IMR-90 (cell line): ENCODE data around the gene CPNE4. TPM values are rescaled to one million over a fixed set of nuclear protein-coding genes. Genes with fewer than 3 reads are reported as not detected.

Experiments used
- ATAC-seq: fragments of 200-7000 bp; cut with Tn5 transposase; 2 replicates; pipeline ENCODE4 v1.9.1; 2020; ENCODE audit warnings: low read depth, mild to moderate bottlenecking, moderate library complexity
- BruUV-seq: library from RNA; stranded (reverse); fragments of 400-500 nt; replicated peaks from 2 replicates; lab custom pipeline; 2021; lab: Mats Ljungman, UMichigan
- CTCF ChIA-PET: fragments of 300-600 bp; formaldehyde crosslinking; extraction: SDS; loops from one replicate; lab custom pipeline; 2021; ENCODE audit warnings: antibody characterized with exemption; lab: Yijun Ruan, JAX
- POLR2A ChIA-PET: fragments of 300-600 bp; sonication (Branson Sonifier 250); formaldehyde crosslinking; loops from one replicate; lab custom pipeline; 2022; ENCODE audit warnings: antibody characterized with exemption; ENCODE audit not compliant: unreplicated experiment; lab: Charles Lee
- DNase-seq: peaks from one replicate; pipeline ENCODE4 v3.0.0; 2013
- H2AFZ ChIP-seq: replicated peaks from 2 replicates; pipeline ENCODE3; 2013; ENCODE audit warnings: low read length, mild to moderate bottlenecking; ENCODE audit not compliant: poor library complexity
- H2AK5ac ChIP-seq: 2 replicates; pipeline ENCODE4 v1.6.1; 2013; ENCODE audit warnings: low read depth, low read length, inconsistent platforms
- H2AK9ac ChIP-seq: replicated peaks from 2 replicates; pipeline ENCODE3; 2013; ENCODE audit warnings: mild to moderate bottlenecking, low read depth, low read length, moderate library complexity; ENCODE audit not compliant: poor library complexity
- H2BK120ac ChIP-seq: 2 replicates; pipeline ENCODE4 v1.6.1; 2013; ENCODE audit warnings: low read depth, low read length, inconsistent platforms
- H2BK15ac ChIP-seq: 3 replicates; pipeline ENCODE4 v1.6.1; 2013; ENCODE audit warnings: low read depth, low read length, inconsistent platforms
- H2BK20ac ChIP-seq: 2 replicates; pipeline ENCODE4 v1.6.1; 2013; ENCODE audit warnings: low read depth, mild to moderate bottlenecking, inconsistent platforms, low read length, moderate library complexity
- H2BK5ac ChIP-seq: 2 replicates; pipeline ENCODE4 v1.6.1; 2013; ENCODE audit warnings: mild to moderate bottlenecking, low read depth, low read length, inconsistent platforms; ENCODE audit not compliant: poor library complexity, severe bottlenecking
- H3K14ac ChIP-seq: replicated peaks from 2 replicates; pipeline ENCODE4 v1.6.1; 2013; ENCODE audit warnings: low read depth, low read length, inconsistent platforms
- H3K18ac ChIP-seq: 2 replicates; pipeline ENCODE4 v1.6.1; 2013; ENCODE audit warnings: low read depth, low read length, control low read depth
- H3K23ac ChIP-seq: 2 replicates; pipeline ENCODE4 v1.6.1; 2013; ENCODE audit warnings: low read depth, low read length, inconsistent platforms
- H3K27ac ChIP-seq: 2 replicates; pipeline ENCODE4 v1.5.1; 2013; ENCODE audit warnings: mild to moderate bottlenecking, control low read depth, low read length; ENCODE audit not compliant: insufficient read depth
- H3K27me3 ChIP-seq: 2 replicates; pipeline ENCODE4 v1.6.1; 2013; ENCODE audit warnings: low read length; ENCODE audit not compliant: control insufficient read depth, insufficient read depth
- H3K36me3 ChIP-seq: 2 replicates; pipeline ENCODE4 v1.6.1; 2013; ENCODE audit warnings: low read length, mixed read lengths; ENCODE audit not compliant: control insufficient read depth, insufficient read depth
- H3K4ac ChIP-seq: 2 replicates; pipeline ENCODE4 v1.6.1; 2013; ENCODE audit warnings: low read depth, low read length, inconsistent platforms
- H3K4me1 ChIP-seq: 2 replicates; pipeline ENCODE4 v1.6.1; 2013; ENCODE audit warnings: low read length, mixed read lengths; ENCODE audit not compliant: control insufficient read depth, insufficient read depth
- H3K4me2 ChIP-seq: 2 replicates; pipeline ENCODE4 v1.6.1; 2013; ENCODE audit warnings: low read depth, mild to moderate bottlenecking, control low read depth, low read length, moderate library complexity
- H3K4me3 ChIP-seq: 2 replicates; pipeline ENCODE4 v1.5.1; 2013; ENCODE audit warnings: low read depth, mild to moderate bottlenecking, control low read depth, low read length, moderate library complexity; ENCODE audit not compliant: insufficient read depth
- H3K56ac ChIP-seq: 2 replicates; pipeline ENCODE4 v1.6.1; 2013; ENCODE audit warnings: low read length, inconsistent platforms; ENCODE audit not compliant: insufficient read depth; ENCODE audit errors: extremely low read depth
- H3K79me1 ChIP-seq, 2 experiments: 2 replicates each; pipeline ENCODE4 v1.6.1; 2013; ENCODE audit warnings: low read length in 2 of 2, inconsistent platforms in 1 of 2, low read depth in 1 of 2
- H3K9ac ChIP-seq: 2 replicates; pipeline ENCODE4 v1.6.1; 2013; ENCODE audit warnings: low read depth, low read length, control low read depth
- H3K9me1 ChIP-seq: 2 replicates; pipeline ENCODE4 v1.6.1; 2013; ENCODE audit warnings: low read length, inconsistent platforms; ENCODE audit not compliant: insufficient read depth
- H3K9me3 ChIP-seq: 2 replicates; pipeline ENCODE4 v1.6.1; 2013; ENCODE audit warnings: low read length; ENCODE audit not compliant: control insufficient read depth, insufficient read depth
- H4K20me1 ChIP-seq: 2 replicates; pipeline ENCODE4 v1.6.1; 2013; ENCODE audit warnings: low read length, inconsistent platforms; ENCODE audit not compliant: insufficient read depth
- H4K5ac ChIP-seq: 2 replicates; pipeline ENCODE4 v1.6.1; 2013; ENCODE audit warnings: mild to moderate bottlenecking, low read depth, low read length, control low read depth
- H4K8ac ChIP-seq, 2 experiments: 2 replicates each; pipeline ENCODE4 v1.6.1; 2013; ENCODE audit warnings: low read depth in 2 of 2, low read length in 2 of 2, control low read depth in 1 of 2, inconsistent platforms in 1 of 2
- H4K91ac ChIP-seq: 2 replicates; pipeline ENCODE4 v1.6.1; 2013; ENCODE audit warnings: low read depth, low read length, inconsistent platforms; ENCODE audit not compliant: insufficient read depth
- RFX5 ChIP-seq: IDR thresholded peaks from 2 replicates; pipeline ENCODE4 v1.8.0; 2012; ENCODE audit warnings: low read depth, mild to moderate bottlenecking, low read length, moderate library complexity
- WGBS, 2 experiments: methylation state at CpG; one replicate each; pipeline versions ENCODE4 v1.1.5 to v1.1.7; 2013; ENCODE audit warnings: missing lambda C conversion rate in 2 of 2; ENCODE audit not compliant: insufficient read length in 1 of 2; ENCODE audit errors: extremely low coverage in 2 of 2; 5-methylcytosine and 5-hydroxymethylcytosine counted together
- dilution Hi-C: fragments of 300-500 bp; cut with HindIII; formaldehyde crosslinking; loops from one replicate; pipeline ENCODE4 v1.14.3; 2018; ENCODE audit warnings: low sequenced_read_pairs; ENCODE audit not compliant: unreplicated experiment
- in situ Hi-C: fragments of 300-500 bp; cut with MboI; formaldehyde crosslinking; loops from 3 replicates; pipeline ENCODE4 v1.14.3; 2019; ENCODE audit warnings: low sequenced_read_pairs, inconsistent platforms, mixed read lengths
- intact Hi-C: fragments of 100-400 bp; cut with micrococcal nuclease; formaldehyde crosslinking; loops from 2 replicates; pipeline ENCODE4 v1.10.0; 2022
- polyA plus RNA-seq, 3 experiments: library from polyadenylated mRNA; depleted of rRNA; stranded (reverse); fragments of >200 nt; gene quantifications; 2 replicates each; pipeline ENCODE4 v1.2.3, GENCODE V29; 2012; ENCODE audit warnings: low replicate concordance in 1 of 3
- total RNA-seq: library from RNA; depleted of rRNA; stranded (reverse); fragments of >200 nt; gene quantifications from 2 replicates; pipeline ENCODE4 v1.2.3, GENCODE V29; 2012

The CPNE4 gene
- total and polyA plus RNA-seq, 2 of the 4 experiments (the other 2 are of a cell fraction), result not detected

DNA sequence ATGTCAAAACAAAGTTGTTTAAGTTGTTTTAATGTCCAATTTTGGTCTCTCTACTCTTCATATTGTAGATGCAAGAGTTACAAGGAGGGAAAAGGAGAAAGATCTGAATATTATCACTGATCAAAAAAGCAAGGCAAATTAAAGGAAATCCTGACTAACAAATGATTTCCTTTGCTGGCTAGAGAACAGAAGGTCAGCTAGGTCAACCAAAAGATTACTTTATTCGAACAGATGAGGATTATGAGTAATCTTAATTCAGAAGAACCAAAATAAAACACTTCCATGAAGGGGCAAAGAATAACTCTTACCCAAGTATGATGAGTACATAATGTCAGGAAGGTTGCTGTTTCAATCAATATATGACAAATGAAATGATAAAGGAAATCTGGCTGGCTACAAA, 33.8 kb downstream of the CPNE4 start:
- no peak overlapping the region for H3K4me2 ChIP-seq
- no peak overlapping the region for H2AK9ac ChIP-seq
- in situ Hi-C loops, result no loop called here
- no peaks in the 10 kb centered on the region for H3K9me3 ChIP-seq
- no peak overlapping the region for H3K27ac ChIP-seq
- H3K14ac ChIP-seq, result no peak overlapping the region
- no peak overlapping the region for H2AFZ ChIP-seq
- no peak overlapping the region for H3K9ac ChIP-seq
- H3K4ac ChIP-seq, result no peak overlapping the region
- H3K56ac ChIP-seq, result no peak overlapping the region
- WGBS, 2 experiments, result no CpG with 5 or more reads among the region's 1 CpG
- H3K23ac ChIP-seq, result no peak overlapping the region
- H4K5ac ChIP-seq, result no peak overlapping the region
- no peaks in the 10 kb centered on the region for H3K27me3 ChIP-seq
- H3K4me3 ChIP-seq, result no peak overlapping the region
- H2BK5ac ChIP-seq, result no peak overlapping the region
- no peak overlapping the region for H2BK120ac ChIP-seq
- no peaks in the 10 kb centered on the region for H3K4me1 ChIP-seq
- H4K8ac ChIP-seq, result no peak overlapping the region
- ATAC-seq (no peak), DNase-seq (no peak)
- H3K9me1 ChIP-seq, result no peaks in the 10 kb centered on the region
- ChIA-PET CTCF (no interaction called here), POLR2A (interaction anchor here (0.6 kb wide), 1 partner anchor 209 kb away, joined by 3 read pairs; no protein-coding TSS in a partner anchor)
- H2BK15ac ChIP-seq, result no peak overlapping the region
- no peak for TF ChIP-seq RFX5
- intact Hi-C loops, result no loop called here
- no peaks in the 10 kb centered on the region for H4K20me1 ChIP-seq
- H2AK5ac ChIP-seq, result no peak overlapping the region
- no peaks in the 10 kb centered on the region for H3K36me3 ChIP-seq
- dilution Hi-C loops, result loop anchor here (25.0 kb wide), 1 partner anchor 214 kb away; no protein-coding TSS in a partner anchor
- no peak overlapping the region for H2BK20ac ChIP-seq
- H3K79me1 ChIP-seq, result no peaks in the 10 kb centered on the region
- no peak overlapping the region for H3K18ac ChIP-seq
- no peak overlapping the region for H4K91ac ChIP-seq
- BruUV-seq, result no TSS peak
